ENCODE measurements around the gene STK32B. TPM values are rescaled to one million over a fixed set of nuclear protein-coding genes. Genes with fewer than 3 reads are reported as not detected.

The STK32B gene
- total RNA-seq, 4 donors from 2014 or later, result 0.39 to 2.7 (median 2.4) TPM

DNA sequence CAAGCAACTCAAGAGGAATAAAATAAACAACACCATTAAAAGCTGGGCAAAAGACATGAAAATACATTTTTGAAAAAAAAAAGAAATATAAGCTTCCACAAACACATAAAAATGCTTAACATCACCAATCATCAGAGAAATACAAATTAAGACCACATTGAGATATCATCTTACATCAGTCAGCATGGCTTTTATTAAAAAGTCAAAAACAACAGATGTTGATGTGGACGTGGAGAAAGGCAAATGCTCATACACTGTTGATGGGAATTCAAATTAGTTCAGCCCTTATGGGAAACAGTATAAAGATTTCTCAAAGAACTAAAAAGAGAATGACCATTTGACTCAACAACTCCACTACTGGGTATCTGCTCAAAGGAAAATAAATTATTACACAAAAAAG lies 59.6 kb downstream of the STK32B start:
- Histone ChIP-seq H3K27me3 (no peaks in the 10 kb centered on the region), H3K9me3 (no peaks in the 10 kb centered on the region), H3K4me3 (no peak overlapping the region), H3K4me1 (no peaks in the 10 kb centered on the region), H3K36me3 (no peaks in the 10 kb centered on the region), H3K27ac (no peak overlapping the region)
- WGBS, 2 donors, result 53 to 58% methylated on average over 1 of the region's 1 CpG
- DNase-seq (ENCODE audit: low spot score in 2 of 2), result no peak
- TF ChIP-seq POLR2A (IDR thresholded peaks at IDR 0.05) (no peak), EP300 (IDR thresholded peaks at IDR 0.05) (no peak)
- TF ChIP-seq, protein P1, sequence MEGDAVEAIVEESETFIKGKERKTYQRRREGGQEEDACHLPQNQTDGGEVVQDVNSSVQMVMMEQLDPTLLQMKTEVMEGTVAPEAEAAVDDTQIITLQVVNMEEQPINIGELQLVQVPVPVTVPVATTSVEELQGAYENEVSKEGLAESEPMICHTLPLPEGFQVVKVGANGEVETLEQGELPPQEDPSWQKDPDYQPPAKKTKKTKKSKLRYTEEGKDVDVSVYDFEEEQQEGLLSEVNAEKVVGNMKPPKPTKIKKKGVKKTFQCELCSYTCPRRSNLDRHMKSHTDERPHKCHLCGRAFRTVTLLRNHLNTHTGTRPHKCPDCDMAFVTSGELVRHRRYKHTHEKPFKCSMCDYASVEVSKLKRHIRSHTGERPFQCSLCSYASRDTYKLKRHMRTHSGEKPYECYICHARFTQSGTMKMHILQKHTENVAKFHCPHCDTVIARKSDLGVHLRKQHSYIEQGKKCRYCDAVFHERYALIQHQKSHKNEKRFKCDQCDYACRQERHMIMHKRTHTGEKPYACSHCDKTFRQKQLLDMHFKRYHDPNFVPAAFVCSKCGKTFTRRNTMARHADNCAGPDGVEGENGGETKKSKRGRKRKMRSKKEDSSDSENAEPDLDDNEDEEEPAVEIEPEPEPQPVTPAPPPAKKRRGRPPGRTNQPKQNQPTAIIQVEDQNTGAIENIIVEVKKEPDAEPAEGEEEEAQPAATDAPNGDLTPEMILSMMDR (IDR thresholded peaks at IDR 0.05), result no peak

DNA sequence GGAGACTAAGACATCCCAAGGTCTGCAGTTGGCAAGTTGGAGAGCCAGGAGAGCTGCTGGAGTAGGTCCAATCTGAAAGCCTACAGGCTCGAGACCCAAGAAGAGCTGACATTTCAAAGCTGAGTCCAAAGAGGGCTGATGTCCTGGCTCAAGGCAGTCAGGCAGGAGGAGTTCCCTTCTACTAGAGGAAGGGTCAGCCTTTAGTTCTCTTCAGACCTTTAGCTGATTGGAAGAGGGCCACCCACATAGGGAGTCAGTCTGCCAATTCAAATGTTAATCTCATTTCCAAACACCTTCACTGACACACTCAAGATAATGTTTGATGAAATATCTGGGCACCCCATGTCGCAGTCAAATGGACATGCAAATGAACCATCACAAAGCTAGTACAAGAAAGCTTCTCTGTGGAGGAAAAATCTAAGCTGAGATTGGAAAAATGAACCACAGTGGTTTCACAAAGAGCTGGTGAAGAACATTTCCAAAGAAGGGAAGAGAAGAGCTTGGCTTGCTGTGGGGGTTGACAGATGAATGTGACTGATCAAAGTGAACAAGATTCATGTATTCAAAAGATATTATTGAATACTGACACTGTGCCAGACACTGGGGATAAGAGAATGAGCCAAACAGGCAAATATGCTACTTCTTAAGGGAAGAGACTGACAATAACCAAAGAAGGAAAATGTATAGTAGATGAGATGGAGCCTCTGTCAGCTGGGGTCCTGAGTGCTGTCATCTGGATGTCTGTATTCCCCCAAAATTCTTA lies 61.2 kb downstream of the STK32B start:
- Histone ChIP-seq H3K27me3 (no peaks in the 10 kb centered on the region), H3K4me1 (no peaks in the 10 kb centered on the region), H3K9me3 (no peaks in the 10 kb centered on the region), H3K36me3 (no peaks in the 10 kb centered on the region), H3K27ac (no peak overlapping the region), H3K4me3 (no peak overlapping the region)
- DNase-seq (ENCODE audit: low spot score in 2 of 2), result no peak
- WGBS, 2 donors, result 68 to 76% methylated on average over 2 of the region's 2 CpGs
- TF ChIP-seq, protein P1 (IDR thresholded peaks at IDR 0.05), result no peak
- no peak for TF ChIP-seq POLR2A (IDR thresholded peaks at IDR 0.05)
- no peak for TF ChIP-seq EP300 (IDR thresholded peaks at IDR 0.05)

DNA sequence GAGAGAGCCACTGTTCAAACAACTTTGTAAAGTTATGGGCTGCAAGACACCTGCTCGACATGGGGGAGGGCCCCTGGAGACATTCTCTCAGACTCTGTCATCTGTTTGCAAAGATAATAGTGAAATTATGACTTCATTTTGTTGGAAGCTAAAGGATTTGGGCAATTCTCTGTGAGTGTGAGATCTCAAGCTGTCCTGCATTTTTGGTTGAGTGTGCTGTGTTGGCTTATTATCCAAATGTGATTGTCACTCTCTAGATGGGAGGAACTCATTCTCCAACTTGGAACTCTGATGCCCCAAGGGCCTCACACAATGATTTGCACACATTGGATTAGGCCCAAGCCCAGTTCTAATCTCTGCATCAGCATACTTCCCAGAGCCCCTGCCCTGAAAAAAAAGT lies 63.7 kb downstream of the STK32B start:
- 24 to 25% methylated on average over 1 of the region's 1 CpG for WGBS, 2 donors
- TF ChIP-seq POLR2A (IDR thresholded peaks at IDR 0.05) (no peak), EP300 (IDR thresholded peaks at IDR 0.05) (no peak)
- TF ChIP-seq, protein P1 (IDR thresholded peaks at IDR 0.05), result no peak
- Histone ChIP-seq H3K36me3 (no peaks in the 10 kb centered on the region), H3K27me3 (no peaks in the 10 kb centered on the region), H3K4me3 (no peak overlapping the region), H3K4me1 (no peaks in the 10 kb centered on the region), H3K9me3 (no peaks in the 10 kb centered on the region), H3K27ac (no peak overlapping the region)
- DNase-seq (ENCODE audit: low spot score in 2 of 2), result no peak

DNA sequence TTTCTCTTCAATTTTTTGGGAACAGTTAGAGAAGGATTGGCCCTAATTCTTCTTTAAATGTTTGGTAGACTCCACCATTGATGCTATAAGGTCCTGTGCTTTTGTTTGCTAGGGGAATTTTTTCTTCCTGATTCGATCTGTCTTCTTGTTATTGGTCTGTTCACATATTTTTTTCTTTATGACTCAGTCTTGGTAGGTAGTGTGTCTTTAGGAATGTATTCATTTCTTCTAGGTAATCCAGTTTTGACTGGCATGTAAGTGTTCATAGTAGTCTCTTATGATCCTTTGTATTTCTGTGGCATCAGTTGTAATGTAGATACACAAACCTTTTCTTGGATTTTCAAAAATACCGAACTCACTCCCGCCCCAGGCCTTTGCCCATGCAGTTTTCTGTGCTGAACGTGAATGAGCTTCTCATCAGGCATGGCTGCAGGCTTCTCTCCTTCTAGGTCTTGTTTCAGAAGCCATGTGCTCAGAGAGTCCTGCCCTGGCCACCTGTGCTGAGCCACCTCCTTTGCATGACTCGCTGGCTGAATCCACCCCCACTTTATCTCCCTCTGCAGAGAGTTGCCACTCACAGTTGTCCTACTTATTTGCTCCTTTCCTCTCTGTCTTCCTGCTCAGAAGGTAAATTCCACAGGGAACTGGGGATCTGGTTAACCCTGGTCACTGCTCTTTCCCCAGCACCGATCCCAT lies 67.0 kb downstream of the STK32B start:
- H3K4me1 ChIP-seq, result no peaks in the 10 kb centered on the region
- H3K27me3 ChIP-seq, result no peaks in the 10 kb centered on the region
- H3K27ac ChIP-seq, result no peak overlapping the region
- no peaks in the 10 kb centered on the region for H3K36me3 ChIP-seq
- no peak for DNase-seq (ENCODE audit: low spot score in 2 of 2)
- no peak overlapping the region for H3K4me3 ChIP-seq
- 88 to 89% methylated on average over 6 of the region's 6 CpGs for WGBS, 2 donors
- H3K9me3 ChIP-seq, result no peaks in the 10 kb centered on the region
- no peak for TF ChIP-seq POLR2A (IDR thresholded peaks at IDR 0.05)
- no peak for TF ChIP-seq EP300 (IDR thresholded peaks at IDR 0.05)
- TF ChIP-seq, protein P1 (IDR thresholded peaks at IDR 0.05), result no peak
